ENCODE measurements around the gene COL4A2. TPM values are rescaled to one million over a fixed set of nuclear protein-coding genes. Genes with fewer than 3 reads are reported as not detected.
"Not testable (repeated sequence)": the region's sequence is repeated elsewhere in the genome, so short reads cannot be mapped to it uniquely, and the experiment has no call there.

The COL4A2 gene
- total and polyA plus RNA-seq, 2 donors (not counting 1 experiment from before 2014, with no cell fraction given): 0.17 TPM; not detected in 1

DNA sequence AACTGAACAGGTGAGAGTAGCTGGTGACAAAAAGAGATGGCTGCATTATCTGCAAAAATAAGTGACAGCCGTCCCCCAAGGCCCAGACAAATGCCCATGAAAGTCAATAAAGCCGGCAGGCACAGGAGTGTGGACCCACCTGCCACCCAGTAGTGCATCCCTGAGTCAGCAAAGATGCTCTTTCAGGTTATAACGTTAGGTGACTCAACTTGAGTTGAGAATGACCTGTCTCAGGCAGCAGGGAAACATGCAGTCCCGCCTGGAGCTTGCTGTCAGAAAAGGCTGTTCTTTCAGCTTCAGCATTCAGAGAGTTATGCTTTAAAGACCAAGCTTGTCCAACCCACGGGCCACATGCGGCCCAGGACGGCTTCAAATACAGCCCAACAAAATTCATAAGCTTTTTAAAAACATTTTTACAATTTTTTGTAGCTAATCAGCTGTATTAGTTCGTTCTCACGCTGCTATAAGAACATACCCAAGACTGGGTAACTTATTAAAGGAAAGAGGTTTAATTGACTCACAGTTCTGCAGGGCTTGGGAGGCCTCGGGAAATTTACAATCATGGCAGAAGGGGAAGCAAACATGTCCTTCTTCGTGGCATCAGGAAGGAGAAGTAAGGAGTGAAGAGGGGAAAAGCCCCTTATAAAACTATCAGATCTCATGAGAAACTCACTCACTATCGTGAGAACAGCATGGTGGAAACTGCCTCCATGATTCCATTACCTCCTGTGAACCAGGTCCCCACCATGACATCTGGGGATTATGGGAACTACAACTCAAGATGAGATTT, 144.1 kb downstream of the COL4A2 start:
- WGBS (ENCODE audit: insufficient coverage): 83% methylated on average over 7 of the region's 12 CpGs
- Mint-ChIP-seq H3K27me3 (peaks cover 16% of the 10 kb centered on the region), H3K9me3 (ENCODE audit: insufficient read depth) (no peaks in the 10 kb centered on the region), H3K4me1 (peaks cover 11% of the 10 kb centered on the region), H3K27ac (no peak overlapping the region), H3K4me3 (no peak overlapping the region)
- no peak overlapping the region for H3K4me3 ChIP-seq (ENCODE audit: control extremely low read depth in 1 of 5, extremely low read depth in 1 of 5, insufficient read depth in 1 of 5, low read depth in 2 of 5, low read length in 4 of 5)
- ATAC-seq (ENCODE audit: low read depth) (no peak), DNase-seq (no peak)
- H4K20me1 ChIP-seq (ENCODE audit: control insufficient read depth, insufficient read depth, low read length, poor library complexity, severe bottlenecking): no peaks in the 10 kb centered on the region
- H3K79me2 ChIP-seq (ENCODE audit: control insufficient read depth, insufficient read depth, low read length): no peaks in the 10 kb centered on the region
- peaks cover 0 to 4% (median 0%) of the 10 kb centered on the region in 4 experiments for H3K27me3 ChIP-seq (replicated peaks in 1 of 4; ENCODE audit: control extremely low read depth in 1 of 4, control insufficient read depth in 3 of 4, insufficient read depth in 4 of 4, low read length in 3 of 4)
- ChIA-PET CTCF (interaction anchor here (1.8 kb wide), 1 partner anchor 8 kb away, joined by 4 read pairs; no protein-coding TSS in a partner anchor), POLR2A (no interaction called here)
- TF ChIP-seq EZH2 (IDR thresholded peaks at IDR 0.05; ENCODE audit: borderline replicate concordance, insufficient read depth, low read depth, low read length, poor library complexity, severe bottlenecking) (no peak), CTCF (IDR thresholded peaks at IDR 0.05) (no peak)
- no peak overlapping the region for H3K27ac ChIP-seq (ENCODE audit: low read length in 2 of 2)
- no peak overlapping the region for H3K9ac ChIP-seq (ENCODE audit: low read length)
- no peaks in the 10 kb centered on the region for H3K9me3 ChIP-seq (ENCODE audit: control extremely low read depth in 1 of 3, control insufficient read depth in 2 of 3, insufficient read depth in 1 of 3, low read length in 2 of 3)
- H3K36me3 ChIP-seq (replicated peaks in 1 of 2; ENCODE audit: control extremely low read depth in 1 of 2, control insufficient read depth in 1 of 2, extremely low read depth in 1 of 2, insufficient read depth in 2 of 2, low read length in 1 of 2): no peaks in the 10 kb centered on the region
- H3K4me1 ChIP-seq (ENCODE audit: control insufficient read depth in 2 of 2, insufficient read depth in 2 of 2, low read length in 2 of 2): peaks cover 2 to 3% of the 10 kb centered on the region in 2 donors
- no peak overlapping the region for H2AFZ ChIP-seq (ENCODE audit: insufficient read depth, low read depth, low read length, poor library complexity, severe bottlenecking)
- intact Hi-C loops (cut with micrococcal nuclease): no loop called here
- no peak overlapping the region for H3K4me2 ChIP-seq (replicated peaks; ENCODE audit: low read depth, low read length, poor library complexity, severe bottlenecking)

GRCh38 chr13:110453091-110453490, 146.0 kb downstream of the COL4A2 start:
- H3K27ac Mint-ChIP-seq; H3K9me3 ChIP-seq (ENCODE audit: control extremely low read depth in 1 of 3, control insufficient read depth in 2 of 3, insufficient read depth in 1 of 3, low read length in 2 of 3); ATAC-seq (ENCODE audit: low read depth); H3K4me1 Mint-ChIP-seq; H3K4me3 Mint-ChIP-seq; DNase-seq; H3K27ac ChIP-seq (ENCODE audit: low read length in 2 of 2); POLR2A ChIA-PET; H3K27me3 ChIP-seq (replicated peaks in 1 of 4; ENCODE audit: control extremely low read depth in 1 of 4, control insufficient read depth in 3 of 4, insufficient read depth in 4 of 4, low read length in 3 of 4); H3K79me2 ChIP-seq (ENCODE audit: control insufficient read depth, insufficient read depth, low read length); H3K4me1 ChIP-seq (ENCODE audit: control insufficient read depth in 2 of 2, insufficient read depth in 2 of 2, low read length in 2 of 2); intact Hi-C loops (cut with micrococcal nuclease); H3K4me2 ChIP-seq (replicated peaks; ENCODE audit: low read depth, low read length, poor library complexity, severe bottlenecking); H2AFZ ChIP-seq (ENCODE audit: insufficient read depth, low read depth, low read length, poor library complexity, severe bottlenecking); H3K27me3 Mint-ChIP-seq; H3K9me3 Mint-ChIP-seq (ENCODE audit: insufficient read depth); H3K4me3 ChIP-seq (ENCODE audit: control extremely low read depth in 1 of 5, extremely low read depth in 1 of 5, insufficient read depth in 1 of 5, low read depth in 2 of 5, low read length in 4 of 5); H3K9ac ChIP-seq (ENCODE audit: low read length); H3K36me3 ChIP-seq (replicated peaks in 1 of 2; ENCODE audit: control extremely low read depth in 1 of 2, control insufficient read depth in 1 of 2, extremely low read depth in 1 of 2, insufficient read depth in 2 of 2, low read length in 1 of 2); H4K20me1 ChIP-seq (ENCODE audit: control insufficient read depth, insufficient read depth, low read length, poor library complexity, severe bottlenecking): not testable (repeated sequence)
- CTCF ChIA-PET: interaction anchor here (0.6 to 1.0 kb wide), 3 partner anchors 10 to 369 kb away, joined by 3 to 4 read pairs (median 3); no protein-coding TSS in a partner anchor
- 96% methylated on average over 11 of the region's 11 CpGs for WGBS (ENCODE audit: insufficient coverage)

All from B cell (primary cell).